GM12892 (cell line): Measurements from ENCODE around the gene GJA5.

Experiments
- POLR2A ChIP-seq: IDR thresholded peaks from 2 replicates; pipeline ENCODE4 v1.6.1; 2011; ENCODE audit warnings: low read depth, low read length, control low read depth
- TAF1 ChIP-seq: IDR thresholded peaks from 2 replicates; pipeline ENCODE4 v1.6.1; 2011; ENCODE audit warnings: low read depth, mild to moderate bottlenecking, control low read depth, low read length, borderline replicate concordance

- TF ChIP-seq TAF1 = no peak
- no peak for TF ChIP-seq POLR2A
Measured at GRCh38 chr1:147800804-147801203, 40.4 kb upstream of the GJA5 start.
